ENCODE results near the gene PTPRU. TPM values are rescaled to one million over a fixed set of nuclear protein-coding genes. Genes with fewer than 3 reads are reported as not detected.
"Not testable (repeated sequence)": the region's sequence is repeated elsewhere in the genome, so short reads cannot be mapped to it uniquely, and the experiment has no call there.

The PTPRU gene
- total RNA-seq, 4 donors from 2014 or later = 5.6 to 9.7 (median 7.4) TPM

- in situ Hi-C loops (cut with MboI; ENCODE audit: low pct_ligation_motif_present in 1 of 4, low pct_unique_long_range_greater_than_20kb in 1 of 4, low sequenced_read_pairs in 3 of 4) (no loop called here), intact Hi-C loops (cut with DNase I; ENCODE audit: low total_unique reads) (no loop called here)
- no peak for TF ChIP-seq EP300 (IDR thresholded peaks at IDR 0.05; ENCODE audit: low read depth)
- no peak for TF ChIP-seq CTCF (IDR thresholded peaks at IDR 0.05)
- no peaks in the 10 kb centered on the region for H3K36me3 ChIP-seq
- no peaks in the 10 kb centered on the region for H3K4me1 ChIP-seq
- DNase-seq = no peak
- no peak overlapping the region for H3K4me3 ChIP-seq
- WGBS, 2 donors (ENCODE audit: low coverage in 1 of 2) = 87 to 94% methylated on average over 8 to 19 of the region's 24 CpGs
- H3K9me3 ChIP-seq = no peaks in the 10 kb centered on the region
- no peaks in the 10 kb centered on the region for H3K27me3 ChIP-seq
- no peak overlapping the region for H3K27ac ChIP-seq
Observed at GRCh38 chr1:29312469-29313461, 76.4 kb downstream of the PTPRU start.

GRCh38 chr1:29314685-29315084, 78.4 kb downstream of the PTPRU start:
- 84 to 100% methylated on average over 1 to 8 of the region's 8 CpGs for WGBS, 2 donors (ENCODE audit: low coverage in 1 of 2)
- H3K4me3 ChIP-seq; in situ Hi-C loops (cut with MboI; ENCODE audit: low pct_ligation_motif_present in 1 of 4, low pct_unique_long_range_greater_than_20kb in 1 of 4, low sequenced_read_pairs in 3 of 4); H3K27me3 ChIP-seq; H3K4me1 ChIP-seq; H3K27ac ChIP-seq; DNase-seq; H3K36me3 ChIP-seq; H3K9me3 ChIP-seq; intact Hi-C loops (cut with DNase I; ENCODE audit: low total_unique reads): not testable (repeated sequence)

DNA sequence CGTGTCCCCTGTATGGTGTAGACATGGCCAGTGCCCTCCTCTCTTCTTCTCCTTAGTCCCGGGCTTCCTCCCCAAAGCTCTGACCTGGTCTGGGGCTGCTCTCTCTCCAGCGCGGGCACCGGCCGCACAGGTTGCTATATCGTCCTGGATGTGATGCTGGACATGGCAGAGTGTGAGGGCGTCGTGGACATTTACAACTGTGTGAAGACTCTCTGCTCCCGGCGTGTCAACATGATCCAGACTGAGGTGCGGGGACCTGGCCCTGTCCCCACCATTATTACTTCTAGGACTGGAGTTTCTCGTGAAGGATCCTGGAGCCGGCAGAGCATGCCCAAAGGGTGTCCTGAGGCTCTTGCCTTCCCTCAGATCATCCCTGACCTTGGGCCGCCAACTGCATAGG, 78.9 kb downstream of the PTPRU start:
- H3K27ac ChIP-seq = no peak overlapping the region
- WGBS, 2 donors (ENCODE audit: low coverage in 1 of 2) = 94% methylated on average over 3 to 14 of the region's 15 CpGs
- no peaks in the 10 kb centered on the region for H3K4me1 ChIP-seq
- no peak overlapping the region for H3K4me3 ChIP-seq
- TF ChIP-seq POLR2A (IDR thresholded peaks at IDR 0.05) (no peak), CTCF (IDR thresholded peaks at IDR 0.05) (no peak), EP300 (IDR thresholded peaks at IDR 0.05; ENCODE audit: low read depth) (no peak), POLR2AphosphoS5 (IDR thresholded peaks at IDR 0.05) (no peak)
- H3K36me3 ChIP-seq = no peaks in the 10 kb centered on the region
- no peaks in the 10 kb centered on the region for H3K27me3 ChIP-seq
- no peaks in the 10 kb centered on the region for H3K9me3 ChIP-seq
- intact Hi-C loops (cut with DNase I; ENCODE audit: low total_unique reads) (no loop called here), in situ Hi-C loops (cut with MboI; ENCODE audit: low pct_ligation_motif_present in 1 of 4, low pct_unique_long_range_greater_than_20kb in 1 of 4, low sequenced_read_pairs in 3 of 4) (no loop called here)
- no peak for DNase-seq

GRCh38 chr1:29315876-29316275, 79.6 kb downstream of the PTPRU start:
- Histone ChIP-seq H3K36me3 (no peaks in the 10 kb centered on the region), H3K9me3 (no peaks in the 10 kb centered on the region), H3K4me1 (no peaks in the 10 kb centered on the region), H3K27me3 (no peaks in the 10 kb centered on the region), H3K4me3 (no peak overlapping the region), H3K27ac (no peak overlapping the region)
- DNase-seq = no peak
- no peak for TF ChIP-seq EP300 (IDR thresholded peaks at IDR 0.05; ENCODE audit: low read depth)
- no peak for TF ChIP-seq POLR2A (IDR thresholded peaks at IDR 0.05)
- no peak for TF ChIP-seq CTCF (IDR thresholded peaks at IDR 0.05)
- no peak for TF ChIP-seq POLR2AphosphoS5 (IDR thresholded peaks at IDR 0.05)
- WGBS, 2 donors (ENCODE audit: low coverage in 1 of 2) = 96% methylated on average over 4 of the region's 4 CpGs; no CpG with 5 or more reads in 1 of the 2 donors
- in situ Hi-C loops (cut with MboI; ENCODE audit: low pct_ligation_motif_present in 1 of 4, low pct_unique_long_range_greater_than_20kb in 1 of 4, low sequenced_read_pairs in 3 of 4) (no loop called here), intact Hi-C loops (cut with DNase I; ENCODE audit: low total_unique reads) (no loop called here)

Data from transverse colon (tissue), 4 donors.